Mesendoderm (in vitro differentiated cells): ENCODE measurements around the gene PLEKHA4.
A peak's percentile ranks its signal among the peaks of the same experiment; 100 is the strongest.
"Not testable (repeated sequence)": the region's sequence is repeated elsewhere in the genome, so short reads cannot be mapped to it uniquely, and the experiment has no call there.

Source experiments
- DNase-seq: peaks from one replicate; pipeline ENCODE4 v3.0.0; 2013
- H2AK5ac ChIP-seq: 2 replicates; pipeline ENCODE4 v1.6.1; 2013; ENCODE audit warnings: low read length, inconsistent platforms
- H2BK120ac ChIP-seq: 2 replicates; pipeline ENCODE4 v1.6.1; 2013; ENCODE audit warnings: low read depth, mild to moderate bottlenecking, low read length, moderate library complexity, mixed read lengths
- H2BK15ac ChIP-seq: replicated peaks from 2 replicates; pipeline ENCODE4 v1.6.1; 2013; ENCODE audit warnings: low read depth, mild to moderate bottlenecking, moderate library complexity
- H2BK5ac ChIP-seq: 2 replicates; pipeline ENCODE4 v1.6.1; 2013; ENCODE audit warnings: low read length, inconsistent platforms
- H3K18ac ChIP-seq: 2 replicates; pipeline ENCODE4 v1.6.1; 2013; ENCODE audit warnings: mild to moderate bottlenecking, low read length, mixed read lengths
- H3K23ac ChIP-seq: one replicate; pipeline ENCODE4 v1.6.1; 2013; ENCODE audit warnings: low read length
- H3K27ac ChIP-seq: 2 replicates; pipeline ENCODE4 v1.5.1; 2013; ENCODE audit warnings: low read depth, mild to moderate bottlenecking, inconsistent platforms, low read length, moderate library complexity
- H3K27me3 ChIP-seq: 2 replicates; pipeline ENCODE4 v1.6.1; 2013; ENCODE audit warnings: low read length, control low read depth, mild to moderate bottlenecking, inconsistent platforms; ENCODE audit not compliant: insufficient read depth, poor library complexity
- H3K36me3 ChIP-seq: 2 replicates; pipeline ENCODE4 v1.6.1; 2013; ENCODE audit warnings: low read length, inconsistent platforms; ENCODE audit not compliant: control insufficient read depth, insufficient read depth
- H3K4ac ChIP-seq: one replicate; pipeline ENCODE4 v1.6.1; 2013; ENCODE audit warnings: low read depth, mild to moderate bottlenecking, low read length, moderate library complexity
- H3K4me1 ChIP-seq: 2 replicates; pipeline ENCODE4 v1.6.1; 2013; ENCODE audit warnings: low read depth, low read length, inconsistent platforms; ENCODE audit not compliant: control insufficient read depth
- H3K4me2 ChIP-seq: 2 replicates; pipeline ENCODE4 v1.6.1; 2013; ENCODE audit warnings: low read length
- H3K4me3 ChIP-seq: 2 replicates; pipeline ENCODE4 v1.5.1; 2013; ENCODE audit warnings: mild to moderate bottlenecking, low read length
- H3K56ac ChIP-seq: one replicate; pipeline ENCODE4 v1.6.1; 2013; ENCODE audit warnings: low read length
- H3K79me1 ChIP-seq: 2 replicates; pipeline ENCODE4 v1.6.1; 2013; ENCODE audit warnings: low read length, inconsistent platforms
- H3K79me2 ChIP-seq: 2 replicates; pipeline ENCODE4 v1.6.1; 2013; ENCODE audit warnings: mild to moderate bottlenecking, low read length; ENCODE audit not compliant: control insufficient read depth, insufficient read depth
- H3K9ac ChIP-seq: 2 replicates; pipeline ENCODE4 v1.6.1; 2013; ENCODE audit warnings: low read length, inconsistent platforms
- H4K5ac ChIP-seq: one replicate; pipeline ENCODE4 v1.6.1; 2013; ENCODE audit warnings: low read length
- H4K8ac ChIP-seq: one replicate; pipeline ENCODE4 v1.6.1; 2013; ENCODE audit warnings: low read depth, mild to moderate bottlenecking, control low read depth, low read length, moderate library complexity
- WGBS: extraction: QIAGEN DNeasy Blood & Tissue Kit; methylation state at CpG from one replicate; pipeline ENCODE4 v1.1.7; 2013; ENCODE audit warnings: low lambda C conversion rate, missing lambda C conversion rate; ENCODE audit not compliant: insufficient coverage; ENCODE audit errors: extremely low coverage; 5-methylcytosine and 5-hydroxymethylcytosine counted together

Gene PLEKHA4

DNA sequence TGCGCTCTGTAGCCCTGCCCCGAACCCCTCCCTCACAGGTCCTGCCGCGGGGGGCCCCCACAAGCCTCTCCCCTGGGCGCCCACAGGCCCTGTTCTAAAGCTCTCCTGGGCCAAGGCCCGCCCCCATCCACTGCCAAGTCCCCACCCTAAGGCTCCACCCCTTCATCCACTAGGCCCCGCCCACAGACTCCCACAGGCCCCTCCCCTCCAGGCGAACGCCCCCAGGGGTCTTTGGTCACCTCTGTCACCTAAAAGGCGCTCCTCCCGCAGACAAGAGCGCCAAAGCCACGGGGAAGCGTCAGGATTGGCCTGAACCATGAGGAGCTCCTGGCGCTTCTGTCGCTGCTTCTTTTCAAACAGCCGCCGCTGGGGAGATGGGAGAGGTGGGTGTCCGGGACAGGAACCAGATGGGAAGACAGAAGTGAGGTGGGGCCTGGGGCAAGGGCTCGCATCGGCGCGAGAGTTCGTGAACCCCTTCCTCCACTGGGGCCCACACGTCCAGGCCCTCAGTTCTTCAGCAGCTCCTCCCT is 27.8 kb upstream of the PLEKHA4 start:
- peak overlapping the region; percentile 37 for H3K56ac ChIP-seq
- no peak overlapping the region for H4K8ac ChIP-seq
- no peak overlapping the region for H3K27ac ChIP-seq
- no peaks in the 10 kb centered on the region for H3K4me1 ChIP-seq
- peak; percentile 75 for DNase-seq
- no peak overlapping the region for H2BK120ac ChIP-seq
- no peak overlapping the region for H3K4me3 ChIP-seq
- H2BK15ac ChIP-seq = no peak overlapping the region
- H4K5ac ChIP-seq = no peak overlapping the region
- H2BK5ac ChIP-seq = no peak overlapping the region
- peak overlapping the region; percentile 89 for H3K4ac ChIP-seq
- no CpG with 5 or more reads among the region's 25 CpGs for WGBS
- peaks cover 3% of the 10 kb centered on the region for H3K79me2 ChIP-seq
- H2AK5ac ChIP-seq = no peak overlapping the region
- peak overlapping the region; percentile 61 for H3K18ac ChIP-seq
- H3K9ac ChIP-seq = peak overlapping the region; percentile 56
- no peaks in the 10 kb centered on the region for H3K27me3 ChIP-seq
- H3K23ac ChIP-seq = no peak overlapping the region
- H3K4me2 ChIP-seq = no peak overlapping the region
- no peaks in the 10 kb centered on the region for H3K36me3 ChIP-seq
- no peaks in the 10 kb centered on the region for H3K79me1 ChIP-seq

- no peaks in the 10 kb centered on the region for H3K27me3 ChIP-seq
- H3K79me1 ChIP-seq = no peaks in the 10 kb centered on the region
- DNase-seq = no peak
- H3K79me2 ChIP-seq = no peaks in the 10 kb centered on the region
- no peak overlapping the region for H3K4me2 ChIP-seq
- H2BK120ac ChIP-seq = no peak overlapping the region
- no peak overlapping the region for H2BK15ac ChIP-seq
- H3K4me3 ChIP-seq = no peak overlapping the region
- no peak overlapping the region for H3K9ac ChIP-seq
- H2BK5ac ChIP-seq = no peak overlapping the region
- no peak overlapping the region for H3K23ac ChIP-seq
- H3K4ac ChIP-seq = no peak overlapping the region
- no peaks in the 10 kb centered on the region for H3K4me1 ChIP-seq
- no peak overlapping the region for H3K27ac ChIP-seq
- no CpG with 5 or more reads among the region's 21 CpGs for WGBS
- no peak overlapping the region for H2AK5ac ChIP-seq
- no peak overlapping the region for H3K18ac ChIP-seq
- H4K5ac ChIP-seq = no peak overlapping the region
- no peak overlapping the region for H4K8ac ChIP-seq
- peak overlapping the region; percentile 34 for H3K56ac ChIP-seq
- no peaks in the 10 kb centered on the region for H3K36me3 ChIP-seq
These were observed 26.8 kb upstream of the PLEKHA4 start for GRCh38 chr19:48895226-48895625.

DNA sequence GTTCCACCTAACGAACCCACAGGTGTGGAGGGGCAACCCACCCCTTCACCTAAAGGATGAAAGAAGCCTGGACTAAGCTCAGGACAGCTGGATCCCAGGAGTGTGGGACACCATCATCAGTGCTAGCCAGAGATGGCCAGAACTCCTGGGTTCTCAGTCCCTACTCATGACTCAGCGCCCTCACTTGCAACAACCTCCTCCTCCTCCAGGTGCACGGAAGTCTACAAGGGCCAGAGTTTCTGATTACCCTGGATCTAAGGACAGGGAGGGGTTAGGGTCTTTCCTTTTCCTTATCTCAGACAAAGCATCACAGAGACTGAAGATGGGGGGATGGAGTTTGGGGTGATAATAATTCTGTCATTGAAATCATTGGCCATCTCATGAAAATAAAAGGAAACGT is 22.1 kb upstream of the PLEKHA4 start:
- Histone ChIP-seq H3K27ac (no peak overlapping the region), H2BK120ac (no peak overlapping the region), H3K36me3 (no peaks in the 10 kb centered on the region), H3K4ac (no peak overlapping the region), H3K23ac (no peak overlapping the region), H3K27me3 (no peaks in the 10 kb centered on the region), H3K79me2 (no peaks in the 10 kb centered on the region), H4K8ac (no peak overlapping the region), H3K4me1 (no peaks in the 10 kb centered on the region), H2BK15ac (no peak overlapping the region), H3K4me3 (no peak overlapping the region), H3K4me2 (no peak overlapping the region), H3K56ac (no peak overlapping the region), H3K79me1 (no peaks in the 10 kb centered on the region), H3K9ac (no peak overlapping the region), H4K5ac (no peak overlapping the region), H3K18ac (no peak overlapping the region), H2AK5ac (no peak overlapping the region), H2BK5ac (no peak overlapping the region)
- DNase-seq = no peak
- no CpG with 5 or more reads among the region's 4 CpGs for WGBS

- not testable (repeated sequence) for H3K23ac ChIP-seq, H2BK5ac ChIP-seq, DNase-seq, H3K27me3 ChIP-seq, H3K4me2 ChIP-seq, H4K8ac ChIP-seq, H3K79me1 ChIP-seq, H3K27ac ChIP-seq, H4K5ac ChIP-seq, H3K18ac ChIP-seq, H3K36me3 ChIP-seq, H2BK15ac ChIP-seq, H2AK5ac ChIP-seq, H3K79me2 ChIP-seq, H3K9ac ChIP-seq, H3K4ac ChIP-seq, H3K56ac ChIP-seq, H3K4me3 ChIP-seq, H3K4me1 ChIP-seq, H2BK120ac ChIP-seq
- WGBS = no CpG with 5 or more reads among the region's 3 CpGs
These were observed 21.1 kb upstream of the PLEKHA4 start for GRCh38 chr19:48889496-48889895.

- WGBS = no CpG with 5 or more reads among the region's 21 CpGs
- Histone ChIP-seq H3K4me1 (no peaks in the 10 kb centered on the region), H3K9ac (no peak overlapping the region)
These were observed 19.6 kb upstream of the PLEKHA4 start for GRCh38 chr19:48887861-48888612.

DNA sequence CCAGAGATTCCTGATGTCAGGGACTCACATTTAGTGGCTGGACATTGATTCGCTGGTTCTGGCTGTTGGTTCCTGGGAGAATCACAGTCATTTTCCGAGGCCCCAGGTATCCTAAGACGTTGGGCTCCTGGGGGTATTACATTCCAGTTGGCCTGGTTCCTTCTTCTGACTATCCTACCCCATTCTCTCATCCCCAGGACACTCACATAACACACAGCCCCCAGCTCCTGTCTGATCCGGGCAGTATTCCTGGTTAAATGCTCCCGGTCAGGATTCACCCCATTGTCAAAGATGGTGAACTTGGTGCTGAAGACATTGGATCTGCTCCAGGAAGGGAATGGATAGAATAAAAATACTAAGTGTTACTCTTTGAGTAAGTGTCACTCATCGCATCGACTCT is 15.3 kb upstream of the PLEKHA4 start:
- Histone ChIP-seq H3K56ac (no peak overlapping the region), H3K27ac (no peak overlapping the region), H3K18ac (no peak overlapping the region), H3K4me1 (no peaks in the 10 kb centered on the region), H3K79me1 (no peaks in the 10 kb centered on the region), H3K36me3 (no peaks in the 10 kb centered on the region), H3K4ac (no peak overlapping the region), H4K5ac (no peak overlapping the region), H3K4me2 (no peak overlapping the region), H3K79me2 (no peaks in the 10 kb centered on the region), H3K27me3 (no peaks in the 10 kb centered on the region), H3K9ac (no peak overlapping the region), H2BK5ac (no peak overlapping the region), H3K4me3 (no peak overlapping the region), H2AK5ac (no peak overlapping the region), H4K8ac (no peak overlapping the region), H3K23ac (no peak overlapping the region), H2BK120ac (no peak overlapping the region), H2BK15ac (no peak overlapping the region)
- no CpG with 5 or more reads among the region's 7 CpGs for WGBS
- DNase-seq = no peak

More at GRCh38 chr19:48887861-48888612, 19.6 kb upstream of the PLEKHA4 start:
- Histone ChIP-seq H4K5ac (no peak overlapping the region), H3K4me3 (no peak overlapping the region), H3K79me2 (no peaks in the 10 kb centered on the region), H3K79me1 (no peaks in the 10 kb centered on the region), H3K4me2 (no peak overlapping the region), H3K56ac (no peak overlapping the region), H3K27ac (no peak overlapping the region), H2BK15ac (no peak overlapping the region), H2AK5ac (no peak overlapping the region), H3K23ac (no peak overlapping the region), H3K36me3 (no peaks in the 10 kb centered on the region), H3K18ac (no peak overlapping the region), H2BK120ac (no peak overlapping the region), H3K27me3 (no peaks in the 10 kb centered on the region), H3K4ac (no peak overlapping the region), H2BK5ac (no peak overlapping the region), H4K8ac (no peak overlapping the region)
- DNase-seq = peak; percentile 56
